Measurements from ENCODE around the gene KRT7. TPM values are rescaled to one million over a fixed set of nuclear protein-coding genes. Genes with fewer than 3 reads are reported as not detected.

KRT7 gene
- total RNA-seq = 1 to 10 TPM; 4.1 to 6.8 TPM
- long read RNA-seq, donor 1, partial matches to known transcripts = 0 of 1 reads
- long read RNA-seq, donor 1, other reads (novel, unspliced or antisense) = 1 of 1 reads
- long read RNA-seq, donor 2, transcript KRT7-201 (9 exons, 1,754 nt) = major isoform, 18 of 21 reads
- long read RNA-seq, donor 2, partial matches to known transcripts = 0 of 21 reads
- long read RNA-seq, donor 2, other reads (novel, unspliced or antisense) = 3 of 21 reads

DNA sequence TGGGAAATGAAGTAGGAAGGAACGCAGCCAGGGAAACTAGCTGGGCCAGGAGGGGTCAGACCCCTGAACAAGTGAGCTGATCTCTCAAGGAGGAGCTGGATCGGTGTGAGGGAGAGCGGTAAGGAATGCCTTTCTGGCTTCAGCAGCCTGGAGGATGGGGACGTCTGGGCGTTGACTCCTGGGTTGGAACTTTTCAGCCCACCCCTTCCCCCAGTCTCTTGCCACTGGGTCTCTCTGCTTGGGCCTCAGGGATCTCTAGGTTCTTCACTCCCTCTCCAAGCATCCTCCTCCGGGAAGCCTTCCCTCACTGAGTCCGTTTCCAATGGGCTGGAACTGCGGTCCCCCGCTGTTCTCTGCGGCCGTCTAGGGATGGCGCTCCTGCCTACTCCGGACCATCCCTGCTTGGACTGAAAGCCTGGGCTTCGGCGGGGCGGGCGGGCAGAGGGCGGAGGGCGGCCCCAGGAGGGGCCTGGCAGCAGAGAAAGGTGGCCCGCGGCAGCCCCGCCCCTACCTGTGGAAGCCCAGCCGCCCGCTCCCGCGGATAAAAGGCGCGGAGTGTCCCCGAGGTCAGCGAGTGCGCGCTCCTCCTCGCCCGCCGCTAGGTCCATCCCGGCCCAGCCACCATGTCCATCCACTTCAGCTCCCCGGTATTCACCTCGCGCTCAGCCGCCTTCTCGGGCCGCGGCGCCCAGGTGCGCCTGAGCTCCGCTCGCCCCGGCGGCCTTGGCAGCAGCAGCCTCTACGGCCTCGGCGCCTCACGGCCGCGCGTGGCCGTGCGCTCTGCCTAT is at the start of gene KRT7:
Gene KRT7 (plus strand): TSS at position 570 of the 788 bp plus-strand sequence. CDS start 54 bp downstream, at position 624.
- intact Hi-C loops (cut with DNase I) = no loop called here
- DNase-seq (ENCODE audit: low spot score) = peak; percentile 80

DNA sequence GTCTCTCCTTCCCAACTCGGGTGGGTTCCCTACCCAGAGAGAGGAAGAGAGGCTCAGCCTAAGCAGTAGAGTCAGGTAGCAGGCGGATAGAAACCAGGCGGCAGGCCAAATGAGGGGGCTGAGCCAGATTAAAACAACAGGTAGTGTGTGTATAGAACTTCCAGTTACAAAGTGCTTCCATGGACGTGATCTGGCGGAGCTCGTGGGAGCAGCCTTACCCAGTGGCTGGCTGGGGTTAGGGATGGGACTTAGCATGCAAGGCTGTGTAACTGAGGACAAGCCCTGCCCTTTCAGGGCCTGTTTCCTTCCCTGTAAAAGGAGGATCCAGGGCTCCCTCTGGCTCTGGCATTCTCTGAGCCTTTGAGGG is 49.5 kb upstream of the KRT7 start:
- intact Hi-C loops (cut with DNase I) = no loop called here
- no peak for DNase-seq (ENCODE audit: low spot score)

DNA sequence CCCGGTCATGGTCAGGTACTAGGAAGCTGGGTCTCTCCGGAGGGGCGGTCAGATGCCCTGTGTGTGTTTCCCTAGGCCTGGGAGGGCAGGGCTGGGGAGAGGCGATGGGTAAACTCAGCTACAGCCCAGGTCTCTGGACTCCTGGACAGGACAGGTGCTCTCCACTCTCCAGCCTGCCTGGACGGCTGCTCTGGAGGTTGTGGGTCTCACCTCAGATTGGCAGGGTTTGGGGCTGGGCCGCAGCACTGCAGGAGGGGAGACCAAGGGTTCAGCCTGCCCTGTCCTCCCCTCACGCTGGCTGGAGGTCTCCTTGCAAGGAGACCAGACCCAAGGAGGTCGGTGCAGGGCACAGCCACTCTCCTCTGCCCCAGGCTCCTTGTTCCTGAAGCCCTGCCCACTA is 49.1 kb upstream of the KRT7 start:
- no peak for DNase-seq (ENCODE audit: low spot score)
- intact Hi-C loops (cut with DNase I) = no loop called here

DNA sequence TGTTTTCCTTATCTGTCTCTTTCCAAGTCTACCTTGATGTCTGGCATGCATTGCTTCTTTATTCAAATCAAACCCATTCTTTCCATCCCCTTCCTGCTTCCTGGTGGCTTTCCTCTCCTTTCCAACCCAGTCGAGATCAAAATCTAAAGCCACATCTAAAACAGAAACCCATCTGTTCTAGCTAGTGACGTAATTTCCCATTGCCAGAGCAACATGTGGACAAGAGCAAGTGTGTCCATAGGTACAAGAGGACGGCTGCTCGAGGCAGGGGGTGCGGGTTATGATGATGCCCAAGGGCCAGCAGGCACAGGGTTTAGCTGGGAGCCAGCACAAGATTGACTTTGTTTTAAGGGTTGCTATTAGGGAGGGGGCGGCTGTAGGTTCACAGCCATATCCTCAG is 48.2 kb upstream of the KRT7 start:
- intact Hi-C loops (cut with DNase I) = no loop called here
- DNase-seq (ENCODE audit: low spot score) = no peak

DNA sequence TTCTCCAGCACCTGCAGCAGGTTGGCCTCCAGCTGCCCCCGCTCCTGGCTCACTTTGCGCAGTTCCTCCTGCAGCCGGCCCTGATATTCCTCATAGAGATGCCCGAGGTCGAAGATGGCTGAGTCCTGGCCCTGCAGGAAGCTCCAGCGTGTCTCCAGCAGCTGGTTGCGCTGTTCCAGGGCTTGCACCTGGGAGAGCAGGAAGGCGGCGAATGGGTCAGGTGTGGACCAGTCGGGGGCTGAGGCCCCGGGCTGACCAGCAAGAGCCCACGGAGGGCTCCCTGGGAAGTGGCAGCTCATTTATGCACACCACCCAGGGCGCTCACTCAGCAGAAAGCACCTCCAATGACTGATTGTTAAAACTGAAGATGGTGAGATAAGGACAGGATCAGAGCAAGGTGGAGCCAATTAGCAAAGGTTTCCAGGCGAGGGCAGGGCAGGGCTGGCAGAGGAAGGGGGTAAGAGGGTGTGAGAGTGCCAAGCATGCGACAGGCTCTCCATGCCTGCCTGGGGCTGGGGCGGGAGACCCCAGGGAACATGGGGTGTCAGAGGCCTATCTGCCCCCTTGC is 47.6 kb upstream of the KRT7 start:
- DNase-seq (ENCODE audit: low spot score) = no peak
- intact Hi-C loops (cut with DNase I) = no loop called here

DNA sequence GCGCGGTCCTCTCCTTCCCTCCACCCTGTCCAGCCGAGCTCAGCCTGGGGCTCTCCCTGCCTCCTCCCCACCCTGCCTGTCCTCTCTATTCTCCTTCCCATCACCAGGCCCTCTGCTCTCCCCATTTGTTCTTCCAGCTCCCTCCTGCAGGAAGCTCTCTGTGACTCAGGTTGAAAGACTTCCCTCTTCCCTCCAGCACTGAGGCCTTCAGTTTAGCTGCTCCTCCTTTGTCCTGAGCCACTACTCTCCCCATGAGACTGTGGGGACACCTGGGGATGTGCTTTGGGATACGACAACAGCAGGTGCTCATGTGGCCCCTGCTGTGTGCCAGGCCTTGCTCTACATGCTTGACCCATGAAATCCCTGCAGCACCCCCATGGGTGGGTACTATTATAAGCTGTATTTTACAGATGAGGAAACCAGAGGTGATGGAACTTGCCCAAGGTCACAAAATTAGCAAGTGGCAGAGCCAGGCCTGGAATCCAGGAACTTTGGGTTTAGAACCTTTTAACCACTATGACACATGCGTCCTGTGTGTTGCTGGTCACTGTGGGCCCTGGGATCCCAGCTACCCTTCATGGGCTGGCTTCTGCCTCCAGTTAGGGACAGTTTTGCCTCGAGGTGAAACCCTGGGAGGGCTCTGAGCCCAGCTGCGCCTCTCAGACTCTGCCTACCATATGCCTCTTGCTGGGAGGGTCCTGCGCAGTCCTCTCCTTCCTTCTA is 46.8 kb upstream of the KRT7 start:
- no peak for DNase-seq (ENCODE audit: low spot score)
- intact Hi-C loops (cut with DNase I) = no loop called here

DNA sequence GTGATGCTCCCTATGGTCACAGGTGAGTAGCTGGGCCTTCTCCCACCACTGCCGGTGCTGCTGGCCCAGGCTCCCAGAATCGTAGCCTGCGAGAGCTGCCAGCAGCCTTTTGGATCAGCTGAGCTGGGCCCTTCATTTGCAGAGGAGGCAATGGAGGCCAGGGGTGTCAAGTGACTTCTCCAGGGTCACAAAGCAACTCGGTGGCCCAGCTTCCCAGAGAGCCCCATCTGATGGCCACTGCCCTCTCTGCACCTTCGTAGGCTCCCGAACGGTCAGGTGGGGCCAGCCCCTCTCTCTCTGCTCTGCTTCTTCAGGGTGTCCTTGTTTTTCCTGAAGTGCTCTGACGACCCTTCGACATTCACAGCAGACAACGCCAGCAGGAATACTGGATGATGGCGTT is 45.8 kb upstream of the KRT7 start:
- intact Hi-C loops (cut with DNase I) = no loop called here

DNA sequence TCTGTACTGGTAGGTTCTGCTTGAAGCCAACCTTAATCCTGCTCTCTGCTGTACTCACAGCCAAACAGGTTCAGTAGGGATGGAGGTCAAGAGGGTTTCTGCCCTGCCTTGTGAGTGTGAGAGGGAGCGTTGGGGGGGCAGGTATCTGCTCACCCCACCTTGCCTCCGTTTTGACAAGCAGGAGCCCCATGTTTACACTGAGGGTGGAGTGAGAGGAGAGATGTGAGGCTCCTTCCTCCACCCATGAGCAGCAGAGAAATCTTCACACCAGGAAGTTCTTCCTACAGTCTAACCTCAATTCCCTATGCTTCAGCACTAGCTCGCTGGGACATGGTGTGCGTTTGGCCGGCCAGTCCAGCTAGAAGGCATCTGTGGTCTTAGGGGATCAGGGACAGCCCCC is 45.4 kb upstream of the KRT7 start:
- no peak for DNase-seq (ENCODE audit: low spot score)
- intact Hi-C loops (cut with DNase I) = no loop called here

More for the DNA sequence above, 45.8 kb upstream of the KRT7 start:
- DNase-seq (ENCODE audit: low spot score) = no peak

DNA sequence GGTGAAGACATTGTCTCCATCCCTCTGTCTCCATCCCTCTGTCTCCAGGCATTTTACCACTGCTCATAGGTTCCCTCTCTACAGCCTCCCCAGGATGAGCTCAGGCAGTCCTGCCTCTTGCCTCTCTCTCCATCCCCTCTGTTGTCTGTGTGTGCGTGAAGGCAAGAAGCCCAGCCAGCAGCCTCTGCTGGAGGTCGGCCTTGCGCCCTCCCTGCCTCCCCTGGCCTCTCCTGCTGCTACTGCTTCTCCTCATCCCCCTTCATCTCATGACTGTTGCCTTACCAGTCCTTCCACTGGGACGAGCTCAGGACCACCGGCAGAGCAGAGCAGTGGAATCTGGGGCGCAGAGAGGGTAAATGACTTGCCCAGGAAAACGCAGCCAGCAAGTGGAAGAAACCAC is 44.4 kb upstream of the KRT7 start:
- intact Hi-C loops (cut with DNase I) = no loop called here
- DNase-seq (ENCODE audit: low spot score) = no peak

DNA sequence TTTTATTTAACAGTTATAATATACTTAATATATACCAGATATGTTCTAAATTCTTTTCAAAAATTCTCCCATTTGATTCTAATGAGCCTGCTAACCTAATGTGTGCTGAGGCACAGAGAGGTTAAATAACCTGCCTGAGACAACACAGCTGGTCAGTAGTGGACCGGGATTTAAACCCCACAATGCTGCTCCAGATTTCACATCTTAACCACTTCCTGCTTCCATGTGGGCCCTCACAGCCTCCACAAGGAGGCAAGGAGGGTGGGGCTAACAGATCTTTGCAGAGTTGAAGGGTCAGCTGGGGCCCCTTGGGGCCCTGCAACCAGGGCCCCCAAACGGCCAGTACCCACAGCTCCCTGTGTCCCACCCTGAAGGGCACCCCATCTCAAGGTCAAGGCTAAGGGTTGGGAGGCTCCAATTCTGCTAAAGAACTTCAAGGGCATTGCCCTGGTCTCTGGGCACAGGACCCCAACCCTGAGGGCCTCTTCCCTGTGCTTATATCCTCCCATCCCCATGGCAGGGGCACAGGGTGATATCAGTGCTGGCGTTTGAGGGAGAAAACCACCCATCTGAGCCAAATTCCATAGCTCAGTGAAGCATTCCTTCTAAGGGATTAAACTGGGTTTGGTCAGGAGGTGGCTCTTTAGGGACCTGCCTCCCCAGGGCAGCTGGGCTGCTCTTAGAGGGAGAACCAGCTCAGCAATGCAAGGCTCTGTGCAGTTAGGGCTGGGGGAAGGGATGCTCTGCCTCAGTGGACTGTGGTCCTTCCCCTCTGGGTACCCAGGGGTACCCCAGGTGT is 43.5 kb upstream of the KRT7 start:
- no peak for DNase-seq (ENCODE audit: low spot score)
- intact Hi-C loops (cut with DNase I) = no loop called here

DNA sequence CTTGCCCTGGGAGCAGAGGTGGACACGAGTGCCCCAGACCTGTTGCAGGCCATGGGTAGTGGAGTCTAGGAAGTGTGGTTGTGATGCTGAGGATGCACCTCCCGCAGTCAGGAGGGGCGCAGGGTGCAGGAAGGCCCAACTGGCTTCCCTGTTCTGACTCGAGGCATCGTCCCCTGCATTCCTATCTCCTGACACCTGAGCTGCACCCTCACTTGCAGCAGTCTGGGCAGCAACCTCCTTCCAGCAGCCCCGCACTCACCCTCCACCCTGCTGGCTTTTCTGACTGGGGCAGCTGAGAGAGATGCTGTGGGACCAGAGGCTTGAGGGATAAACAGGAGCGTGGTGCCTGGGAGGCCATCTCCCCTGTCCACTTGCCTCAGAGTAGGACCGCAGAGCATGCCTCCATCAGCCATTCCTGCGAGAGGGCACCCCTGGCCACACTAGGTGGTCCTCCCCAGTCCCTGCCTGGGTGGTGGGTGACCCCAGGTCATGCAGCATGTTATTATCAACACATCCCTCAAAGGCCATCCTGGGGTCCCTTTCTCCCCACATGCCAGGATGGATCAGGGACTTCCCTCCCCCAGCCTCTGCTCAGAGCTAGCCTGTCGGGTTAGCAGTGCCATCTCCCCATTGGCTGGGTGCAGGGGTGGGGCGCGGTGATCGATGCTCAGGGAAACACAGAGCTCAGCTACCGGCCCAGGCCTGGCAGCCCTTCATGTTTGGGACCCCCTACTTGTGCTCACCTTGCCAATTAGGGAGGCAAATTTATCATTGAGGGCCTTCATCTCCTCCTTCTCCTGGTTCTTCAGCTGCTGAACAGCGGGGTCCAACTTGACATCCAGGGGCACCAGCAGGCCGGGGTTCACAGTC is 41.9 kb upstream of the KRT7 start:
- intact Hi-C loops (cut with DNase I) = no loop called here
- DNase-seq (ENCODE audit: low spot score) = no peak

DNA sequence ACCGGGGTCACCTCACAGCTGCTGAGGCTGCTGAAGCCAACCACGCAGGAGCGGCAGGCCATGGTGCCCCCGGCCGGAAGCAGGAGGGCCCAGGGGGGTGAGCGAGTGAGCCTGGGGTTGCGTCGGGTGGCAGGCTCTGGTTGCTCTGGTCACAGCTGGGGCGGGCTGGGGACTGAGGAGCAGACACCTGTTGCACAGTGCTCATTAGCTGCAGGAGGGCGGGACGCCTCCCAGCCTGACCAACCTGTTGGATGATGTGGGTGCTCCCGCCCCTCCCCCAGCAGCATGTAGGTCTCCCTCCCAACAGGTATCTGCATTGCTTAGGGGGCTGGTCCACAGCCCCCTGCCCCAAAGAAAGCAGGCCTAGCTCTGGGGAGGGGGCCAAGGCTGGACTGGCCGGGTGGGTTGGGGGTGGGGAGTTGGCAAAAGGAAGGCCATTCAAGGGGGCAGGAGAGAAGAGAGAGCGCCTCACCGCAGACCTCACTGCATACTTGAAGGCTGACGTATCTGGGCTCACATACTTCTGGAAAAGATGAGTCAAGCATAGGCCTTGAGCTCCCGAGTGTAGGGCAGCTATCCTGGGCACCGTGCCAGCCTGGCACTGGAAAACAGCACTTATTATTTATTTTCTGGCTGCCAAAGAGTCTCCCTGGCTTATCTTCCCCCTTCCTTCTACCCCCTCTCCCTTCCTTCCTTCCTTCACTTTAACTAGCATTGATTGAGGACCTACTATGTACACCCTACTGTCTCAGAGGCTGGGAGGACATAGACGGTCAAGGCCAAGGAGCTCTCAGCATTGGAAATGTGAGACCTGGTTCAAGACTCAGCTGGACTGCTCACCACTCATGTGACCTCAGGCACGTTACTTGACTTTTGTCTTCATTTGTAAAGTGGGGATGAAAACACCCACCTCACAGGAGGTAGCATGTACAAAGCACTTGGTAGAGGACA is 40.9 kb upstream of the KRT7 start, which contains the start of gene KRT80:
Gene KRT80 (minus strand): TSS at position 174 of the 951 bp plus-strand sequence. CDS start 112 bp downstream, at position 62.
- DNase-seq (ENCODE audit: low spot score) = peak; percentile 97
- intact Hi-C loops (cut with DNase I) = no loop called here

DNA sequence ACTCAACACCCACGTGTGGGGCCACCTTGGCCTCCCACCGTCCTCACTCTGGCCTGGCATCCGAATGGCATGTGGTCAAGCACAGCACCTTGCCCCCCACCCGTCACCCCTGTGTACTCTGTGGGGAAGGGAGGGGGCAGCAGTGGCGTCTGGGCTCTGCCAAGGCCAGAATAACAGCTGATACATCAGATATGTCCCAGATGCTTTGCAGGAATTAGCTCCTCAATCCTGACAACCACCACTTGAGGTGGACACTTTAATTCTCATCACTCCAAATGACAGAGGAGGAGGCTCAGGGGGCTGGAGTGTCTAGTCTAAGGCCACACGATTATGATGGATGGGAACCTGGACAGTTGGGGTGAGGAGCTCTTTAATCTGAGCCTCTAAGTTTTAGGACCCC is 39.5 kb upstream of the KRT7 start:
- DNase-seq (ENCODE audit: low spot score) = no peak
- intact Hi-C loops (cut with DNase I) = no loop called here

DNA sequence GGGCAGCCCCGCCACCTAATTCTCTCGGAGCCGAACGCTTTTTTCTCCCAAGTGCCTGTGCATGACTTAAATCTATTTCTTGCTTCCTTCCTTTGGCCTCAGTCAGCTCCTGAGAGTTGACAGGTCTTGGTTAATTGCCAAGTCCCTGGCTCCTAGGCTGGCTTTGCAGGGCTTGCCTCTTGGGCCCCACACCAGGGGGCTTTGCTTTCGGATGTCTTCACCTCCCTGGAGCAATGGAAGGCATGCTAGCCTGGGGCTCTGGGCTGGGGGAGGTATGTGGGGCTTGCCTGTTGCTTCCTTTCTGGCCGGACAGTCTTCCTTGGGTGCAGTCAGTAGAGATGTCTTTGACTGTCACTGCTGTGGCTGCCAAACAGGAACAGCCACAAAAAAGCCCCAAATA is 39.1 kb upstream of the KRT7 start:
- DNase-seq (ENCODE audit: low spot score) = no peak

DNA sequence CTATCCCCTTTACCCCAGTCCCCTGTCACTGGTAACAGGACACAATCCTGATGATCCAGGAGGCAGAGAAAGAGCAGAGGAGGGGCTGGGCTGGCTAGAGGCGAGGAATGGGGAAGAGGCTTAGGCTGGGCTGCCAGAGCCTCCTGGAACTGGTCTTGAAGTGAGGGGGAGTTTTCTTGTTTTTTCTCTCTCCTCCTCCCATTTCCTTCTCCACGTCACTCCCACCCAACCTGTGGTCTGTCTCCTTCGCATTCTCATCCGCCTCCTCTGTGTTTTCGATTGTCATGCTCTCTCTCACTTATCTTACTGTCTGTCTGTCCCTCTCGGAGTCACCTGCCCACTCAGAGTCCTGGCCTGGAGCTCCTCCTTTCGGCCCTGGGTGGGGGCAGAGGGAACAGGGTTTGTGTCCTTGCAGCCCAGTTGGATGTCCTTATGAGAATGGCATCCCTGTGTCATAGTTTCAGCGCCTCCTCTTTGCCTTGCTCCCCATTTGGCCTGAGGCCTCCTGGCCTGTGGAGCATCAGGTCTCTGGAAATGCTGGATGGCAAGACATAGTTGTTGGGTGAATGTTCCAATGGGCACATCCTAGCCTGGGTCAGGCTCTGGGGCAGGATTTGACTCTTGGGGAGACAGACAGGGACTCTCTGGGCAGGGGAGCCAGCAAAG is 37.8 kb upstream of the KRT7 start:
- intact Hi-C loops (cut with DNase I) = no loop called here
- no peak for DNase-seq (ENCODE audit: low spot score)

More for the DNA sequence above, 39.1 kb upstream of the KRT7 start:
- intact Hi-C loops (cut with DNase I) = no loop called here

DNA sequence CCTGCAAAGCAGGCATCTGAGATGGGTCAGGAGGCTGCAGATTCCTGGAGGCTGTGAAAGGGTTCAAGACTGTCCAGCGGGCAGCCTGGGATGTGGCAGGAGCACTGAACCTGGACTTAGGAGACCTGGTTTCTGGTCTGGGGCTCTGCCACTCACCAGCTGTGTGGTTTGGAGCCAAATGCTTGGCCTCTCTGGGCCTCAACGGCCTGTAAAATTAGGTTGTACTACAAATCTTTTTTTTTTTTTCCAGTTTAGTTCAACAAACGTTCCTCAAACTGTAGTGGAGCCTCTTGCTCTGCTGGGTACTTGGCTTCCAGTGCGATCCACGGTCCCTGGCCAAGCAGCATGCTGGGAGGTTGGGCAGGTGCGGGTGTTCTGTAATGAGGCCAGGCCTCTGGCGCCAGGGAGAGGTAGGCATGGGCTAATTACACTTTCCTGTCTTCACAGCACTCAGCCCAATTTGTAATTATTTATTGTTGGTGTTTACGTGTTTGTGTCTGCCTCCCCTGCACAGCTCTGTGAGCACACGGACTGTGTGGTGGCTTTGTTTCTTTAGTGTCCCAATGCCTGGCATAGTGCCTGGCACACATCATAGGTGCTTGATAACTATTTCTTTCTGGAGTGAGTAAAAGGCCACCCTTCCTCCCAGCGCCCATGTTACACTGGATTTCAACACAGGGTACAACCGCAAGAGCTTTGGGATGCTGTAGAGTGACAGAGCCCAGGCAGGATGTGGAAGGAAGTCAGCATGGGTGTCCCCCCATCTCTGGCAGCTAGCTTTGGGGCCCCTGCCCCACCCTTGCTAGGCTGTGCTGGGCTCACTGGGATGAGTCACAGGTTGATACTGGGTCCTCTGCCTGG is 35.4 kb upstream of the KRT7 start:
- DNase-seq (ENCODE audit: low spot score) = no peak

More for the DNA sequence above, 35.4 kb upstream of the KRT7 start:
- intact Hi-C loops (cut with DNase I) = no loop called here
